Upper lobe of left lung (tissue), 6 donors: ENCODE measurements around the gene SNX13. TPM values are rescaled to one million over a fixed set of nuclear protein-coding genes. Genes with fewer than 3 reads are reported as not detected.

Source experiments
- ATAC-seq, 2 donors: fragments of 200-7000 bp; cut with Tn5 transposase; one replicate each; pipeline ENCODE4 v1.9.1; 2022; ENCODE audit warnings: mild to moderate bottlenecking in 2 of 2, moderate library complexity in 2 of 2; ENCODE audit not compliant: low FRiP score in 2 of 2
- DNase-seq, 2 donors: peaks; one replicate each; pipeline ENCODE4 v3.0.0-alpha.2; 2019 to 2020
- H3K27ac ChIP-seq, 4 donors: fragments of 200-600 bp; sonication (generic); one replicate each; pipeline ENCODE4 v1.5.1; 2016 to 2019
- H3K27me3 ChIP-seq, 4 donors: fragments of 200-600 bp; sonication (generic); one replicate each; pipeline ENCODE4 v1.5.1; 2017 to 2019
- H3K36me3 ChIP-seq, 4 donors: fragments of 200-600 bp; sonication (generic); one replicate each; pipeline ENCODE4 v1.5.1; 2016 to 2019
- H3K4me1 ChIP-seq, 4 donors: fragments of 200-600 bp; sonication (generic); one replicate each; pipeline ENCODE4 v1.5.1; 2018 to 2019
- H3K4me3 ChIP-seq, 4 donors: fragments of 200-600 bp; sonication (generic); one replicate each; pipeline ENCODE4 v1.5.1; 2017 to 2019; ENCODE audit warnings: mild to moderate bottlenecking in 2 of 4, moderate library complexity in 1 of 4
- H3K9me3 ChIP-seq, 4 donors: fragments of 200-600 bp; sonication (generic); one replicate each; pipeline ENCODE4 v1.5.1; 2018 to 2019
- EP300 ChIP-seq, 4 donors: sonication (generic); formaldehyde crosslinking; IDR thresholded peaks; one replicate each; pipeline ENCODE4 v1.5.1; 2017; ENCODE audit warnings: antibody characterized with exemption in 4 of 4, control low read depth in 2 of 4
- POLR2A ChIP-seq, 4 donors: fragments of 450-650 bp; IDR thresholded peaks; one replicate each; pipeline ENCODE4 v1.5.1; 2016 to 2017; ENCODE audit warnings: antibody characterized with exemption in 4 of 4, mild to moderate bottlenecking in 2 of 4
- POLR2AphosphoS5 ChIP-seq, 2 donors: sonication (generic); formaldehyde crosslinking; IDR thresholded peaks; one replicate each; pipeline ENCODE4 v1.5.1; 2017; ENCODE audit warnings: antibody characterized with exemption in 2 of 2
- WGBS, 2 donors: methylation state at CpG; one replicate each; pipeline ENCODE4 v1.1.5; 2017 to 2018; 5-methylcytosine and 5-hydroxymethylcytosine counted together
- total RNA-seq, 6 donors: library from RNA; depleted of rRNA in 4 of 6; stranded (reverse); fragments of >200 nt in 4 of 6; gene quantifications; one replicate each; pipeline versions ENCODE4 v1.1.0 to v1.2.1, GENCODE V29; 2016 to 2021
- TF ChIP-seq, protein P1 (sequence below), 6 experiments: fragments of 450-650 bp in 4 of 6; fragments of 200-600 bp in 2 of 6; sonication (generic) in 2 of 6; IDR thresholded peaks; one replicate each; pipeline ENCODE4 v1.5.1; 2016 to 2019; ENCODE audit warnings: antibody characterized with exemption in 6 of 6
- donor health status: DM: no; HTN: no; CAD: no; lungs with moderate emphysema.
- donor health status: DM: no; HTN: yes; CAD: no; lungs with severe emphysema.

Gene SNX13
- total RNA-seq, 6 donors from 2014 or later = 17.1 to 195 (median 53.3) TPM

DNA sequence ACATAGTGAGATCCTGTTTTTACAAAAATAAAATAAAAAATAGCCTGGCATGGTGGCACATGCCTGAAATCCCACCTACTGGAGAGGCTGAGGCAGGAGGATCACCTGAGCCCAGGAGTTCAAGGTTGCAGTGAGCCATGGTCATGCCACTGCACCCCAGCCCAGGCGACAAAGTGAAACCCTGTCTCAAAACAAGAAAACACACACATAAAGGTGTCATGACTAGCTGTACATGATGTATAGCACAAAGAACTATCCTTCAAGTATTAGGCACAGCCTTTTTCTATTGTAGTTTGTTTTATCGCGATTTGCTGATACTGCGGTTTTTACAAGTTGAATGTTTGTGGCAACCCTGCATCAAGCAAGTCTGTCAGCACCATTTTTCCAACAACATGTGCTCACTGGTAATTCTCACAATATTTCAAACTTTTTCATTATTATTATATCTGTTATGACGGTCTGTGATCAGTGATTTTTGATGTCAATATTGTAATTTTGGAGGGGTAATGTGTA, 11.5 kb upstream of the SNX13 start:
- ATAC-seq = no peak
- Histone ChIP-seq H3K36me3 (no peaks in the 10 kb centered on the region), H3K27ac (no peak overlapping the region), H3K27me3 (no peaks in the 10 kb centered on the region), H3K4me3 (no peak overlapping the region), H3K4me1 (no peaks in the 10 kb centered on the region), H3K9me3 (no peaks in the 10 kb centered on the region)
- no peak for DNase-seq
- TF ChIP-seq POLR2AphosphoS5 (IDR thresholded peaks at IDR 0.05) (no peak), EP300 (IDR thresholded peaks at IDR 0.05) (no peak), POLR2A (IDR thresholded peaks at IDR 0.05) (no peak)
- TF ChIP-seq, protein P1, sequence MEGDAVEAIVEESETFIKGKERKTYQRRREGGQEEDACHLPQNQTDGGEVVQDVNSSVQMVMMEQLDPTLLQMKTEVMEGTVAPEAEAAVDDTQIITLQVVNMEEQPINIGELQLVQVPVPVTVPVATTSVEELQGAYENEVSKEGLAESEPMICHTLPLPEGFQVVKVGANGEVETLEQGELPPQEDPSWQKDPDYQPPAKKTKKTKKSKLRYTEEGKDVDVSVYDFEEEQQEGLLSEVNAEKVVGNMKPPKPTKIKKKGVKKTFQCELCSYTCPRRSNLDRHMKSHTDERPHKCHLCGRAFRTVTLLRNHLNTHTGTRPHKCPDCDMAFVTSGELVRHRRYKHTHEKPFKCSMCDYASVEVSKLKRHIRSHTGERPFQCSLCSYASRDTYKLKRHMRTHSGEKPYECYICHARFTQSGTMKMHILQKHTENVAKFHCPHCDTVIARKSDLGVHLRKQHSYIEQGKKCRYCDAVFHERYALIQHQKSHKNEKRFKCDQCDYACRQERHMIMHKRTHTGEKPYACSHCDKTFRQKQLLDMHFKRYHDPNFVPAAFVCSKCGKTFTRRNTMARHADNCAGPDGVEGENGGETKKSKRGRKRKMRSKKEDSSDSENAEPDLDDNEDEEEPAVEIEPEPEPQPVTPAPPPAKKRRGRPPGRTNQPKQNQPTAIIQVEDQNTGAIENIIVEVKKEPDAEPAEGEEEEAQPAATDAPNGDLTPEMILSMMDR (IDR thresholded peaks at IDR 0.05) = no peak
- 87 to 94% methylated on average over 5 of the region's 5 CpGs for WGBS, 2 donors

DNA sequence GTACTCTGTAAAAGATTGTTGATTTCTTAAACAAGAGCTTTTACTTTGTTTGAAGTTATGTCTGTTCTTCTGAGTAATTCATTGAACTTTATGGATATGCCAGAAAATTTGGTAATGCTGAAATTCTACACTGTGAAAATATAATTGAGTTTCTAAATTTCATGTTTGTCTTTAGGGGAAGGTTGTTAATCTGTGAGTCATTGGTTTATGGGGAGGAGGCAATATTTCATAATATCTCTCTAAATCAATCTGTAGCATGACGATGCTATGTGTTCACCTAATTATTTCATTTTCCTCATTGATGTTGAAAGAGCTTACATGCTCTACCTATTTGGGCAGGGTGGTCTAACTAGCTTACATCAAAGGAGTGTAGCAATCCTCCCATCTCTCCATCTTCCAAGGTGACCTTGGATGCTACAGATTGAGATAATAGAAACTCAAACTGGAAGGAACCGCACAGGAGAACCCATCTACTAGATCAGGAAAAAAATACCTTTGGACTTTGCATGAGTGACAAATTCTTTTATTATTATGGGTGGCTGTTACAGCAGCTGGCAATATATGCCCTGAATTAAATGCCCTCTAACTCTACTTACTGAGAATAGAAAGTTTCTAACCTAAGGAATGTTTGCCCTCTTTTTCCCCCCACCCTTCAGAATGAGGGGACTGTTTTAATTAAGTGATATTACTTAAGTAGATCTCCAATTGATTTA, 8.4 kb upstream of the SNX13 start:
- WGBS, 2 donors = 76 to 93% methylated on average over 2 of the region's 2 CpGs
- H3K36me3 ChIP-seq = no peaks in the 10 kb centered on the region
- H3K4me3 ChIP-seq = no peak overlapping the region
- no peaks in the 10 kb centered on the region for H3K4me1 ChIP-seq
- no peak for TF ChIP-seq POLR2AphosphoS5 (IDR thresholded peaks at IDR 0.05)
- TF ChIP-seq, protein P1 (IDR thresholded peaks at IDR 0.05) = no peak
- TF ChIP-seq POLR2A (IDR thresholded peaks at IDR 0.05) = no peak
- no peak for TF ChIP-seq EP300 (IDR thresholded peaks at IDR 0.05)
- ATAC-seq (peak in 1 of 2 donors; percentile 35), DNase-seq (no peak)
- H3K27ac ChIP-seq = no peak overlapping the region
- no peaks in the 10 kb centered on the region for H3K27me3 ChIP-seq
- no peaks in the 10 kb centered on the region for H3K9me3 ChIP-seq

DNA sequence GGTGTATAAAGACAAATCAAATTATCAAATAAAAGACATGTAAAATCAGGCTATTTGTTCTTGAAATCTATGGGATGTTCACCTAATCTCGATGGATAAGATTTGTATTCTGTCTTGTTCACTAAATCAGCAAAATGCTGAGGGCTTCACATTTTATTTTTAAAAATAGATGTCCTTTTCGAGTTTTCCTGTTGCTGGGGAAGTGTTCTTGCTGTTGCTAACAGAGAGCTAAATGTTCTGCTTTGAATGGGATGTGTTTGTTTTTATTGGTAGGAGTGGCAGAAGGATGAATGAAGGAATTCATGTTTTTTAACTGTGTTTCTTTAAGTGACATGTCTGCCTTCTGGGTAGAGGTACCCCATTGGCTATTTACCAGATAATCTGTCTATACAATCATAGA, 7.3 kb upstream of the SNX13 start:
- Histone ChIP-seq H3K4me3 (no peak overlapping the region), H3K27me3 (no peaks in the 10 kb centered on the region), H3K4me1 (no peaks in the 10 kb centered on the region), H3K36me3 (no peaks in the 10 kb centered on the region), H3K27ac (no peak overlapping the region), H3K9me3 (no peaks in the 10 kb centered on the region)
- no peak for DNase-seq
- peak in 1 of 2 donors; percentile 63 for ATAC-seq
- WGBS, 2 donors = 62 to 63% methylated on average over 2 of the region's 2 CpGs
- TF ChIP-seq EP300 (IDR thresholded peaks at IDR 0.05) (no peak), POLR2A (IDR thresholded peaks at IDR 0.05) (no peak)

DNA sequence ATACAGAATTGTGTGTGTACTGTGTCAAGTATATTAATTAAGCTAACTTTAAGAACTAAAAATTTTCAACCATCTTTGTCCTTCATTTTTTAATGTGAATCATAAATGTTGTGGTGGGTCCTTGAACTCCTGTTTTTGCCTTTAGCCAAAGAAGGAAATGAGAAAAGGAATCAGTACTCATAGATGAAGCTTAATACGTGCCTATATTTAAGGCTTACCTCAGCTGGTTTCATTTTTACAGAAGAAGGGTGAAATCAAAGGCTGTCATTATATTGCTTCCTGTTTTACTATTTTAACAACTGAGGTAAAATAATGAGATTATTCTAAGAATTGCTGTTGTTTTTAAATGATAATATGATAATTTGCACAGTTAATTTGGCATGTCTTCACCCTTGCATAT, 6.3 kb upstream of the SNX13 start:
- ATAC-seq = peak in 1 of 2 donors; percentile 69
- Histone ChIP-seq H3K4me1 (peaks cover 0 to 2% (median 0%) of the 10 kb centered on the region in 4 donors), H3K4me3 (no peak overlapping the region), H3K36me3 (no peaks in the 10 kb centered on the region), H3K9me3 (no peaks in the 10 kb centered on the region), H3K27me3 (no peaks in the 10 kb centered on the region), H3K27ac (no peak overlapping the region)
- DNase-seq = no peak
- 42 to 49% methylated on average over 1 of the region's 1 CpG for WGBS, 2 donors
- TF ChIP-seq EP300 (IDR thresholded peaks at IDR 0.05) (no peak), POLR2AphosphoS5 (IDR thresholded peaks at IDR 0.05) (no peak), POLR2A (IDR thresholded peaks at IDR 0.05) (no peak)
- TF ChIP-seq, protein P1 (IDR thresholded peaks at IDR 0.05) = no peak

DNA sequence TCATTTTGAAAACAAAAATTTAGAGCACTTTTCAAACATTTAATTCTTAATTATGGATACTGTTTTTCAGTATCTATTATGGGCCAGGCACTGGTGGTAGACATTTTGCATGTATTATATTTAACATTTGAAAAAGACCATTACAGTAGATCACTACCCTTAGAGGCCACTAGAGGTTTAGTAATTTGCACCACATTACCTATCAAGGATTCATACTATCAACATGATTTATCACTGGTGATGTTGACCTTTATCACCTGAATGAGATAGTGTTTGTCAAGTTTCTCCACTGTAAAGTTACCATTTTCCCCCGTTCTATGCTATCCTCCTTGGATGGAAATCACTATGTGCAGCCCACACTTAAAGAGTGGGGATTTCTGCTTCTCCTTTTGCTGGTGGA, 4.4 kb upstream of the SNX13 start:
- TF ChIP-seq POLR2AphosphoS5 (IDR thresholded peaks at IDR 0.05) (no peak), POLR2A (IDR thresholded peaks at IDR 0.05) (no peak), EP300 (IDR thresholded peaks at IDR 0.05) (no peak)
- TF ChIP-seq, protein P1 (IDR thresholded peaks at IDR 0.05) = no peak
- DNase-seq (no peak), ATAC-seq (no peak)
- H3K27me3 ChIP-seq = no peaks in the 10 kb centered on the region
- no peaks in the 10 kb centered on the region for H3K36me3 ChIP-seq
- no peak overlapping the region for H3K27ac ChIP-seq
- H3K4me1 ChIP-seq = peaks cover 0 to 8% (median 0%) of the 10 kb centered on the region in 4 donors
- 91 to 97% methylated on average over 1 of the region's 1 CpG for WGBS, 2 donors
- H3K4me3 ChIP-seq = no peak overlapping the region
- H3K9me3 ChIP-seq = no peaks in the 10 kb centered on the region
